LNCaP clone FGC (cell line): ENCODE data around the gene HSCB.

Experiments used
- DNase-seq: peaks from one replicate; pipeline ENCODE4 v3.0.0-alpha.2; 2011; ENCODE audit warnings: low read depth
- H3K4me3 ChIP-seq: 2 replicates; pipeline ENCODE4 v1.5.1; 2011; ENCODE audit warnings: mild to moderate bottlenecking, low read depth, low read length, control low read depth
- TF ChIP-seq, protein P1 (sequence below): IDR thresholded peaks from 2 replicates; pipeline ENCODE4 v1.5.1; 2012; ENCODE audit warnings: mild to moderate bottlenecking; ENCODE audit not compliant: control insufficient read depth, insufficient read depth; ENCODE audit errors: extremely low read depth

HSCB gene

GRCh38 chr22:28774378-28774777, 32.5 kb downstream of the HSCB start:
- DNase-seq = no peak
- no peak overlapping the region for H3K4me3 ChIP-seq
- TF ChIP-seq, protein P1, sequence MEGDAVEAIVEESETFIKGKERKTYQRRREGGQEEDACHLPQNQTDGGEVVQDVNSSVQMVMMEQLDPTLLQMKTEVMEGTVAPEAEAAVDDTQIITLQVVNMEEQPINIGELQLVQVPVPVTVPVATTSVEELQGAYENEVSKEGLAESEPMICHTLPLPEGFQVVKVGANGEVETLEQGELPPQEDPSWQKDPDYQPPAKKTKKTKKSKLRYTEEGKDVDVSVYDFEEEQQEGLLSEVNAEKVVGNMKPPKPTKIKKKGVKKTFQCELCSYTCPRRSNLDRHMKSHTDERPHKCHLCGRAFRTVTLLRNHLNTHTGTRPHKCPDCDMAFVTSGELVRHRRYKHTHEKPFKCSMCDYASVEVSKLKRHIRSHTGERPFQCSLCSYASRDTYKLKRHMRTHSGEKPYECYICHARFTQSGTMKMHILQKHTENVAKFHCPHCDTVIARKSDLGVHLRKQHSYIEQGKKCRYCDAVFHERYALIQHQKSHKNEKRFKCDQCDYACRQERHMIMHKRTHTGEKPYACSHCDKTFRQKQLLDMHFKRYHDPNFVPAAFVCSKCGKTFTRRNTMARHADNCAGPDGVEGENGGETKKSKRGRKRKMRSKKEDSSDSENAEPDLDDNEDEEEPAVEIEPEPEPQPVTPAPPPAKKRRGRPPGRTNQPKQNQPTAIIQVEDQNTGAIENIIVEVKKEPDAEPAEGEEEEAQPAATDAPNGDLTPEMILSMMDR = no peak

GRCh38 chr22:28779833-28780232, 38.0 kb downstream of the HSCB start:
- TF ChIP-seq, protein P1 = no peak
- H3K4me3 ChIP-seq = no peak overlapping the region
- no peak for DNase-seq

DNA sequence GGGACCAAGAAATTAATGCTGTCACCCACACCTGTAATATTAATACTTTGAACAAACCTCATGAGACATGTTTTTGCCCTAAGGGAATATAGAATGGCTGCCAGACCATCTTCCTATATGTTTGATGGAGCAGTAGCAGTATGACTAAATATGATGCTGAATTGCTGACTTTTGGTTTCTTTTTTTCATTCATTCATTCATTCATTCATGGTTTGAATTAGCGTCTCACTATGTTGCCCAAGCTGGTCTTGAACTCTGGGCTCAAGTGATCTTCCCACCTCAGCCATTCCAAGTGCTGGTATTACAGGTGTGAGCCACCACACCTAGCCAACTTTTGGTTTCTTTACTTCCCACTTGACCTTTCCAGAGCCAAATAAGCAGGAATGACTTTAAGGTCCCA, 38.5 kb downstream of the HSCB start:
- TF ChIP-seq, protein P1 = no peak
- no peak for DNase-seq
- no peak overlapping the region for H3K4me3 ChIP-seq

GRCh38 chr22:28783786-28784671, 42.2 kb downstream of the HSCB start:
- no peak overlapping the region for H3K4me3 ChIP-seq
- TF ChIP-seq, protein P1 = no peak
- peak; percentile 89 for DNase-seq

DNA sequence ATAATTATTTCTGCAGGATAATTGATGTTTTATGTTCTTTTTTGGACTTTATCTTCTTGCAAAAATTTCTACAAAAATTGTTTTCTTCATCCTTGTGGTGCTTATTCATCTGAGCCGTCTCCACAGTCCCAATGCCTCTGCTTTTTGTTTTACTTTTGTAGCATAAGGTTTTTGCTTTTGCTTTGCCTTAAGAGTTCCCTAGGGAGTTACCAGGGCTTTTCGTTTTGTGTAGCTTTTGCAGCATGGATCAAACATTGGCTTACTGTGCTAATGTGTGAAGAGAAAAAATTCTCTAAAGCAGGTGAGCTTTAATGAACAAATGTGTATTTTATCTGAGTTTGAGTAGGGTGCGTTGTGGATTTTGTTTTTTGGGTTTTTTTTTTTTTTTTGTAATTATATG, 46.8 kb downstream of the HSCB start:
- TF ChIP-seq, protein P1 = no peak
- H3K4me3 ChIP-seq = no peak overlapping the region
- no peak for DNase-seq

DNA sequence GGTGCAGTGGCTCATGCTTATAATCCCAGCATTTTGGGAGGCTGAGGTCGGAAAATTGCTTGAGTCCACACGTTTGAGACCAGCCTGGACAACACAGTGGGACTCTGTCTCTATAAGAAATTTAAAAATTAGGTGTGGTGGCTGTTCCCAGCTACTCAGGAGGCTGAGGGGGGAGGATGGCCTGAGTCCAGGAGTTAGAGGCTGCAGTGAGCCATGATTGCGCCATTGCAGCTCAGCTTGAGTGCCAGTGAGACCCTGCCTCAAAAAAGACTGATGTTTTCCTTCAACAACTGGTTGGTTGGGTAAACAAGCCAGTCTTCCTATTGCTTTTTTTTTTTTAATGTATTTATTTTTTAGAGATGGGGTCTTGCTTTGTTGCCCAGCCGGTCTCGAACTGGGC, 49.3 kb downstream of the HSCB start:
- TF ChIP-seq, protein P1 = no peak
- H3K4me3 ChIP-seq = no peak overlapping the region
- DNase-seq = no peak

- H3K4me3 ChIP-seq = no peak overlapping the region
- DNase-seq = no peak
- TF ChIP-seq, protein P1 = no peak
Measured at GRCh38 chr22:28791841-28792490, 50.1 kb downstream of the HSCB start.
